ENCODE data around the gene ERBB4.

DNA sequence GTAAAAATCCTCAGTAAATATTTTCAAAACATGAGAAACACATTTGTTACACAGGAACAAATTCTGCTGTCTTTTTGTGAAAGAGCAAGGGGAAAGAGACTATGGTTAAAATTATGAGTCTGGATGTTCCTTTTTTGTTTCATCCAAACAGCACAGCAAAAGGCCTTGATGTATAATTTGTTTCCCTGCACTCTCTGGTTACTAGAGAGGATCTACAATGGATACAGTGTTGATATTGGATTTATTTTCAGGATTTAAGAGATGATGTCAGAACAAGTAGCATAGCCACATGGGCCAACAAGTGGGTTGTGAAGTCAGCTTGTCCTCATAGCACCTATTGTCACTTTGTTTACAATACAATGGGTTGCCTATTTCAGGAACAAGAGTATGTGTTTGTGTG lies 11.3 kb upstream of the ERBB4 start:
- TF ChIP-seq, protein P1, sequence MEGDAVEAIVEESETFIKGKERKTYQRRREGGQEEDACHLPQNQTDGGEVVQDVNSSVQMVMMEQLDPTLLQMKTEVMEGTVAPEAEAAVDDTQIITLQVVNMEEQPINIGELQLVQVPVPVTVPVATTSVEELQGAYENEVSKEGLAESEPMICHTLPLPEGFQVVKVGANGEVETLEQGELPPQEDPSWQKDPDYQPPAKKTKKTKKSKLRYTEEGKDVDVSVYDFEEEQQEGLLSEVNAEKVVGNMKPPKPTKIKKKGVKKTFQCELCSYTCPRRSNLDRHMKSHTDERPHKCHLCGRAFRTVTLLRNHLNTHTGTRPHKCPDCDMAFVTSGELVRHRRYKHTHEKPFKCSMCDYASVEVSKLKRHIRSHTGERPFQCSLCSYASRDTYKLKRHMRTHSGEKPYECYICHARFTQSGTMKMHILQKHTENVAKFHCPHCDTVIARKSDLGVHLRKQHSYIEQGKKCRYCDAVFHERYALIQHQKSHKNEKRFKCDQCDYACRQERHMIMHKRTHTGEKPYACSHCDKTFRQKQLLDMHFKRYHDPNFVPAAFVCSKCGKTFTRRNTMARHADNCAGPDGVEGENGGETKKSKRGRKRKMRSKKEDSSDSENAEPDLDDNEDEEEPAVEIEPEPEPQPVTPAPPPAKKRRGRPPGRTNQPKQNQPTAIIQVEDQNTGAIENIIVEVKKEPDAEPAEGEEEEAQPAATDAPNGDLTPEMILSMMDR (IDR thresholded peaks at IDR 0.05; ENCODE audit: low read length), result no peak
- TF ChIP-seq EZH2phosphoT487 (IDR thresholded peaks at IDR 0.05; ENCODE audit: low read length), result no peak

Data from MM.1S (cell line).